BJ (cell line): Measurements from ENCODE around the gene TFAP2E. TPM values are rescaled to one million over a fixed set of nuclear protein-coding genes. Genes with fewer than 3 reads are reported as not detected.
"Not testable (repeated sequence)": the region's sequence is repeated elsewhere in the genome, so short reads cannot be mapped to it uniquely, and the experiment has no call there.

Experiments
- CTCF ChIA-PET: fragments of 350-600 bp; formaldehyde crosslinking; extraction: SDS; loops from one replicate; lab custom pipeline; 2021; ENCODE audit warnings: antibody characterized with exemption, inconsistent platforms; lab: Yijun Ruan, JAX
- POLR2A ChIA-PET: fragments of 300-600 bp; sonication (Branson Sonifier 250); formaldehyde crosslinking; extraction: SDS; loops from one replicate; lab custom pipeline; 2021; ENCODE audit warnings: antibody characterized with exemption; lab: Charles Lee
- DNase-seq: peaks from one replicate; pipeline ENCODE4 v3.0.0-alpha.2; 2011; ENCODE audit warnings: low read depth
- H3K27me3 ChIP-seq: 2 replicates; pipeline ENCODE4 v1.6.0; 2011; ENCODE audit warnings: low read length; ENCODE audit not compliant: control insufficient read depth, insufficient read depth
- H3K36me3 ChIP-seq: 2 replicates; pipeline ENCODE4 v1.5.1; 2011; ENCODE audit warnings: low read length; ENCODE audit not compliant: control insufficient read depth, insufficient read depth
- H3K4me3 ChIP-seq: 2 replicates; pipeline ENCODE4 v1.5.1; 2011; ENCODE audit warnings: low read depth, mild to moderate bottlenecking, control low read depth, low read length
- CTCF ChIP-seq: IDR thresholded peaks from 2 replicates; pipeline ENCODE4 v1.5.1; 2011; ENCODE audit warnings: low read depth, mild to moderate bottlenecking, control low read depth, inconsistent platforms, low read length, moderate library complexity; ENCODE audit not compliant: insufficient read depth
- polyA plus RNA-seq: library from polyadenylated mRNA; depleted of rRNA; stranded (reverse); fragments of >200 nt; gene quantifications from 2 replicates; pipeline ENCODE4 v1.2.3, GENCODE V29; 2011

Gene TFAP2E
- polyA plus RNA-seq, 1 experiment: 0.07 TPM

DNA sequence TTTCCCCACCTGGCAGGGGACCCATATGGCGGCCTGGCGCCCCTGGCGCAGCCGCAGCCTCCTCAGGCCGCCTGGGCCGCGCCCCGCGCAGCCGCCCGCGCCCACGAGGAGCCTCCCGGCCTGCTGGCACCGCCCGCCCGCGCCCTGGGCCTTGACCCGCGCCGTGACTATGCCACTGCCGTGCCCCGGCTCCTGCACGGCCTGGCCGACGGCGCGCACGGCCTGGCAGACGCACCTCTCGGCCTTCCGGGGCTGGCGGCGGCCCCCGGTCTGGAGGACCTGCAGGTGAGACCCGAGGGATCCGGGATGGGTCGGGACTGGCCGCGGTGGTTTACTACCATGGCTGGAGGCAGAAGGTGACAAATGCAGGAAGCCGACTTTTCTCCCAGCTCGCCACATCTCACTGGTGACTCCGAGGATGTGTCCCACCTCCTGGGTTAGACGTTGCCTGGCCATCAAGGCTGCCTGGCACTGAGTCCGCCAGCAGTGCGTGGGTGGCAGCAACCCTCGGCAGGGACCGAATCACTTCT is 1.1 kb downstream of the TFAP2E start:
- TF ChIP-seq CTCF: no peak
- DNase-seq: no peak
- Histone ChIP-seq H3K36me3 (no peaks in the 10 kb centered on the region), H3K4me3 (no peak overlapping the region), H3K27me3 (peaks cover 2% of the 10 kb centered on the region; the same call in 1 of the 2 replicates)
- ChIA-PET CTCF (interaction anchor here (4.5 to 5.2 kb wide), 2 partner anchors 141 to 152 kb away, joined by 23 to 68 read pairs; no protein-coding TSS in a partner anchor), POLR2A (no interaction called here)

GRCh38 chr1:35574655-35575415 is 1.7 kb downstream of the TFAP2E start:
- no peak for TF ChIP-seq CTCF
- H3K4me3 ChIP-seq: no peak overlapping the region
- H3K27me3 ChIP-seq: peaks cover 2% of the 10 kb centered on the region; the same call in 1 of the 2 replicates
- H3K36me3 ChIP-seq: no peaks in the 10 kb centered on the region
- CTCF ChIA-PET: interaction anchor here (5.2 kb wide), 1 partner anchor 151 kb away, joined by 68 read pairs; no protein-coding TSS in a partner anchor
- no peak for DNase-seq
- POLR2A ChIA-PET: no interaction called here

DNA sequence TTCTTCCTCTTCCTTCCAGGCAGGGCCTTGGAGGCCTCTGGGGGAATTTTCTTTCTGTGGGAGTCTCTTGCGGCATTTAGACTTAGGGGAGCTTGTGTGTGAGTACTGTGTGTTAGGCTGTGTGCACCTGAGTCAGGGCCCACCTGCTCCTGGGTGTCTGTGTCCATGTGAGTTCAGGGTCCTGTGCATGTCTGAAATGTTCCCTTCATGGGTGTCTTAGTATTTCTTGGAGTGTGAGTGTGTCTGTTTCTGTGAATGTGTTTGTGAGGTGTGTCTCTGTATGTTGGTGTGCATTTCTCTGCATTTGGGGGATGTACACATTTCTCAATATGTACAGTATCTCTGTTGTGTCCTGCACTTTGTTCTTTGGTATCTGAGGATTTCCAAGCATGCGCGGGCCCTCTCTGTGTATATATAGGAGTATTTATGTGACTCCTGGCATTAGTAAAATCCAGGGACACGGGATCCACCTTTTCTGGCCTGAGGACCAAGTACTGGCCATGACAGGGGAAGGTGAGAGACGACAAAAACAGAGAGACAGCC is 2.4 kb downstream of the TFAP2E start:
- no peaks in the 10 kb centered on the region for H3K36me3 ChIP-seq
- H3K27me3 ChIP-seq: peaks cover 2% of the 10 kb centered on the region; the same call in 1 of the 2 replicates
- no peak overlapping the region for H3K4me3 ChIP-seq
- ChIA-PET CTCF (interaction anchor here (0.8 to 1.2 kb wide), 2 partner anchors 10 to 151 kb away, joined by 3 to 5 read pairs; no protein-coding TSS in a partner anchor), POLR2A (no interaction called here)
- no peak for TF ChIP-seq CTCF
- no peak for DNase-seq

- no peak for TF ChIP-seq CTCF
- no peak for DNase-seq
- ChIA-PET POLR2A (no interaction called here), CTCF (interaction anchor here (0.8 to 1.2 kb wide), 2 partner anchors 11 to 150 kb away, joined by 3 to 5 read pairs; no protein-coding TSS in a partner anchor)
- no peak overlapping the region for H3K4me3 ChIP-seq
- no peaks in the 10 kb centered on the region for H3K36me3 ChIP-seq
- peaks cover 2% of the 10 kb centered on the region; the same call in 1 of the 2 replicates for H3K27me3 ChIP-seq
Observed at GRCh38 chr1:35576061-35576765, 3.1 kb downstream of the TFAP2E start.

GRCh38 chr1:35576766-35577070 is 3.6 kb downstream of the TFAP2E start:
- H3K36me3 ChIP-seq, H3K4me3 ChIP-seq, POLR2A ChIA-PET, H3K27me3 ChIP-seq, DNase-seq: not testable (repeated sequence)
- CTCF ChIA-PET: interaction anchor here (1.2 kb wide), 1 partner anchor 11 kb away, joined by 5 read pairs; no protein-coding TSS in a partner anchor
